NCI-H526 treated with DMSO at 0.1 percent for 48 hours (cell line): Measurements from ENCODE around the gene RBMS3.
"Not testable (repeated sequence)": the region's sequence is repeated elsewhere in the genome, so short reads cannot be mapped to it uniquely, and the experiment has no call there.

Source experiments
- DNase-seq: peaks from one replicate; lab custom pipeline; 2025; lab: John Stamatoyannopoulos, UW

The RBMS3 gene

DNA sequence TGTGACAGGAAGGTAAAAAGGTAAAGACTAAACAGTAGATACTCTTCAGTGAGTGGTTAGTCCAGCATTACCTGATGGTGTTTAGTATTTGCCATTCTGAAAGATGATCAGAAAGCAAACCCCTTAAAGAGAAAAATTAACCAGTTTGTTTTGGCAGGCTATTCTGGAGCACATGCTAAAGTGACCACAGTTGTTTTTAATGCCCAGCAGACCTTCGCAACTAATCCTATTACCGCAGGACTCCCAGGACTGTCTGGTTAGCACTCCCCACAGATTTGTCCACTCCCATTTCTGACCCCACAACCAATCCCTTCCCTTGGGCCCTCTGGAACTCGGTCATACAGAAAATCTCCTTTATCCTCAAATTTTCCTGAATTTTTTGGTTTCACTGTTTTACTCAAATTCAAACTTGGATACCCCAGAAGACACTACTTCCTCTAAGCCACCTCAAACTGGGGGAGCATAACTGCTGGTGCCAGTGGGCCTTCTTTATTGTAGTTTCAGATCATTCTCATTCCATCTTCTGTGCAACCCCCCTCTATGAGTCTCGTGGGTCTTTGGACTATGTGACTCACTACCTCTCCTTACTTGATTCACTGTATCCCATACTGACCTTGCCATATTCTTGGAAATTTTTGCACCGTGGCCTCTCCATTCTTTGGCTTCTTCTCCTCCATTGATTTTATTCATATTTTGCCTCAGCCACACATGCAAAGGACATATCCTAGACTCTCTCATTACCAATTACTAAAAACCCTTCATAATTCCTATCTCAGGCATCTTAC, 104.4 kb downstream of the RBMS3 start:
- DNase-seq, result no peak

DNA sequence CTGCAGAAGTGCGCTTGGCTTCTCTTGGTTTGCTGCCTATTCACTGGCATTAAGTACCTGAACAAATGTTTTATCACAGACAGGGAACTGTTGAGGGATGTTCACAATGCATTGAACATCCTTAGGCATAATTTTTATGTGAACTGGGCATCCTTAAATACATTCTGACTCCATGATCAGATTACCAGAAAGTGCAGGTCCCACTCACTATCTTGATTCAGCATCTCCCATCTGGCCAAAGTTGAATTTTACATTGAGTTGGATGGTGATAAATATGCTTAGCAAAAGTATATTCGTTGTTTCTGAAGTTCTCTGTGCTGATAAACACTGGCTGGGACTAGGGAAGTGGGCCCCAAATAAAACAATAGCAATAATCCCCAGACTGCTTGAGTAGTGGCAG, 108.5 kb downstream of the RBMS3 start:
- no peak for DNase-seq

DNA sequence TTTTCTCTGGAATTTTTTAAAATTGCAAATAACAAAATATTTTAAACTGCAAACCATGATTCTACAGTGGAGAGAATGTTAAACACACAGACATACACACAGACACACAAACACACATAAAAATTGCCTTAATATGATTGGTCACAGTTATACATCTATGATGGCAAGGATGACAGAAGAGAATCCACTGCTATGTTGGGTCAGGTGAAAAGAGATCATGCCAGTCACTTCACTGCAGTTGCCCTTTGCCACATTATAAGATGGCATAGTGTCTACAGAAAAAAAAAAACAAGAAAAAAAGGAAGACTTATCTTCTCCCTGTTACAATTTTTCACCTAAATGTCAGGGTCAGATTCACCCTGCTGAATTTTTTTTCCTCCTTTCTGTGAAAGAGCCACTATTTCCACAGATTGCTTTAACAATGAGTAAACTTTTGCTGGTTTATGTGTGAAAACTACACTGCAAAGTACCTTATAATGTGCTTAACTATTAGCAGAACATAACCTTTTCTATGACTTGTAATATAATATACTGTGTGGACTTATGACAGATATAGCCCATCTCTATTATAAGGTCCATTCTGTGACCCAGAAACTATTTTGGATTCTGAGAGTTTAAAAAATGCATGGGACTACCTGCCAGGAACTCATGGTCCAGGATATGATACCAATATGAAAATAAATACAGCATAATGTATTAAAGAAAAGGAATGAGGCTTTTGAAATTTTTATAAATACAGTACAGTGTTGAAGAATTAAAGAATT, 111.9 kb downstream of the RBMS3 start:
- no peak for DNase-seq

DNA sequence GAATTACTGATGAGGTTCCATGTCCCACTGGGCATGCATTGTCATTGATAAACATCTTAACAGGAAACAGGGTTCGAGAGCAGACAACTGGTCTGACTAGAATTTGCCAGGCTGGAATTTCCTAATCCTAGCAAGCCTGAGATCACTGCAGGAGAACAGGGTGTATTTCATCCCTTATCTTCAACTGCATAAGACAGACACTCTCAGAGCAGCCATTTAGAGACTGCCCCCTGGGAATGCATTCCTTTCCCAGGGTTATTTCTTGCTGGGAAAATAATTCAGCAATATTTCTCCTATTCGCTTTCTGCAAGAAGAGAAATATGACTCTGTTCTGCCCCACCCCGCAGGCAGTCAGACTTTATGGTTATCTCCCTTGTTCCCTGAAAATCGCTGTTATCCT, 113.1 kb downstream of the RBMS3 start:
- DNase-seq, result not testable (repeated sequence)

DNA sequence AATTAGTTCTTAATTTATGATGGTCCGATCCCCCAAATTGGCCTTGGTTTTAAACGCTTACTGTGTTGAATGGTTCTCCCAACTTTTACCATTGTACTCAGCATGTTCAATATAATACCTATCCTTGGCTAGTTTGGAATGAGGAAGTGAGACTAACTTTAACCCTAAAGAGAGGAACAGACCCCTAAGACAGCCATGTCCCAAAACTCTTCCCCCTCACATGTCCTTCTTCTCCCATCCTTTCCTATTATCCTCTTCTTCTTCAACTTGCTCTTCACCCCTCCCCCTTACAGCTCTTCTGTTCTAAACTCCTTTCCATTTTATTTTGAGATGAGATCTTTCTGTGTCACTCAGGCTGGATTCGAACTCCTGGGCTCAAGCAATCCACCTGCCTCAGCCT, 116.5 kb downstream of the RBMS3 start:
- no peak for DNase-seq

DNA sequence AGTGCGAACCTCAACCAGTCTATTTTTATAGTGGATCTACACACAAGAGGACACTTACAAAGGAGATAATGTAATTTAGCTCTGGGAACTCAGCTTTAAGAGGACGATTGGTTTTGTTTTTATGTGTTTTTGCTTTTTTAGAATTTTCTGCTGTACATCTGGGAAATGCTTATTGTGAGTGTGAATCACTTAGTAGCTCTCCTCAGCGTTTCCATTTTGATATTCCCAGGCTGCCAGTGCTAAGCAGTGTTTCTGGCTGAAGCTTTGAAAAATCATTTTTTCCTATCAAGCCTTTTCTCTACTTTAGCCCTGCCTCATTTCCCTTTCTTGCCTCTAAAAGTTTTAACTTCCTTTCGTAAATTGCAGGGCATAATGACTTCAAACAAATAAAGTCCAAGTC, 117.9 kb downstream of the RBMS3 start:
- DNase-seq, result no peak

DNA sequence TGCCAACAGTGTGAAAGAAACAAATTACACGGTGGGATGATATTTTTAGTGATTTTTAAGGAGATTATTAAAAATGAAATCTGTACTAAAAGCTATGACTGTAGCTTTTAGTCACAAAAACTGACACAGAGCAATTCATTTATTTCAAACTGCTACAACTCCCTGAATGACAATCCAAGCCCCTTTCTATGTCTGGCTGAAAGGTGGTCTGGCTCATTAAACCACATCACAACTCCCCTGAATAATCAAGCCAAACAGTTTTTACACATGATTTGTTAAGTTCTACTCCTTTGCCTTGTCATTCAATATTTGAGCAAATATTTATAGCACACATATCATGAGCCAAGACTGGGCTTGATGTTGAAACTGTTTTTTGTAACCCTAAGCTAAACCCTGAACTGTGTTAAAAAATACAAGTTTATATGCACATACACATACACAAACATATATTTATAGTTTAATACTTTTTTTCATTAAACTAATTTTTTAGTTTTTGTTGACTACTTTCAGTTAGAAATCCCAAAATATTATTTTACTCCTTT, 125.5 kb downstream of the RBMS3 start:
- DNase-seq, result no peak

DNA sequence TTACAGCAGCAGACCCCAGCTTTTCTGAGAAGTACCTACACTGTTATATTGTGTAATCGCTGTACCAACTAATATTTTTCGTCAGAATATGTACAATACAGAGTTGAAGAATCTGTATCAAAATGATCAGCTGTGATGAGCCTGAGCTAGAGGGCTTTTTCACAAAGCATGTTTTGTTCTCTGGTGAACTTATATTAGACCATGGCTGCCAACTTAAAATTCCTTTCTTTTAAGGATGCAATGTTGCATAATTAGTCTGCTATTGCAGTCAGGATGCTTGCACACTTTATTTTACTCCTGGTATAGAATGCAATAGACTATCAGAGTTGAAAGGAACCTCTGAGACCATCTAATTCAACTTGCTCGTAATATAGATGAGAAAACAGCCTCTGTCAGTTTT, 127.8 kb downstream of the RBMS3 start:
- no peak for DNase-seq

DNA sequence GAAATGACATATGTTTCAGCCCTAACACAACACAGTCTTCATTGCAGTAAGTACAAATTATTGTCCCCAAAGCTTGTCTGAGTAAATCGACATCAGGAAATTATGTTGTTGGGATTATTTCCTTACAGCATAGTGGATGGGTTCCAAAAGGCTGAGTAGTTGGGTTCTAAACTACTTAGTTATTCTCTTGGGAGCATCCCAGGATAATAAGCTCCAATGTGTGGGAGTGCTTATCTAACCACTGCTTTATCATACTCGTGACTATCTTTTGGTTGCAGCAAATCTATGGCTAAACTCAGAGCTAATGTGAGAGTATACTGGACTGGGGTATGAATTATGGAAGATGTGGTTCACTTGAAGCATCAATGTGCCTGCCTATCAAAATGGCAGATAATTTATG, 128.5 kb downstream of the RBMS3 start:
- no peak for DNase-seq

DNA sequence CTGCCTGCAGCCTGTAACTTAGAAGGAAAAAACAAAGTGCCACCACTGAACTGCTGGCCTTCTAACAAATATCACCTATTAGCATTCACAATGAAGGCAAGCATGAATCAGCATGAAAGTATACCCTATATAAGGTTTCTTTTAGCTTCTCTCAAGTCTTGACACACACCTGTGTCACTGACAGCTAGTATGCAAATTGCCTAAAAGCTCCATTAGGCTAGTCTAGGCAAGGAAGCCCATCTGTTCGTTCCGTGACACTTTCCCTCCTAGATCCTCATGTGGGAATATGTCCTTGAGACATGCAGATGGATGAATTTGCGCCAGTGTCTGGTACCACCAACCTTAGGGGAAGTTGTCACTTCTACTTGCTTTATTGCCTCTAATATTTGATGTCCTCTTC, 129.3 kb downstream of the RBMS3 start:
- DNase-seq, result peak; percentile 33

DNA sequence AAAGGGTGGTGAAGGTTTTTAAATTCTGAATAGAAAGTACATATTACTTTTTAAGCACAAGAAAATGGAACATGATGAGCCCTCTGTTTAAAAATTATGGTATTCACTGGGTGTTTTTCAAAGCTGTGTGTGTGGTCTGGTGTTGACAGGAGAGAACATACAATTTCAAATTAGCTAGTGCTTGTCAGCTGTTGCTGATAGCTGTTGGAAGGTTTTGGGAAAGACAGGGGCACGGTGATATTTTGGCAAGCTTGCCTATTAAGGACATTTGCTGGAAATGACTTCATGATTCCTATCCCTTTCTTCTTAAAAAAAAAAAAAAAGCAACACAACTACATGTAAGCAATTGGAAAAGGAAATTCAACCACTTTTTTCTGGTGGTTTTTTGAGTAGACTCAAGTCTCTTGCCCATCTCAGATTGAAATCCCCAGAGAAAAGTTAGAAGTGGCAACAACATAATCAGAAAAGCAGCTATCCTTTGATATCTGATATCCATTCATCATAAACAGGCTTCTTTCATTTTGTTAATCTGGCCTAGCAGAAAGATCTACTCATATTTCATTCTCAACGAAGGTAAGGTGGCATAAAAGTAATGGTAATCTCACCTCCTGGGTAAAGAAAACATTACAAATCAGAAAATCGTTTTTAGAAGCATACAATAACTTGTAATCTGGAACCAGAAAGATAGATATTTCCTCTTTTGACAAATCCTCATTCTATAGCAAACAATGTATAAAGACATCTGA, 130.0 kb downstream of the RBMS3 start:
- no peak for DNase-seq

DNA sequence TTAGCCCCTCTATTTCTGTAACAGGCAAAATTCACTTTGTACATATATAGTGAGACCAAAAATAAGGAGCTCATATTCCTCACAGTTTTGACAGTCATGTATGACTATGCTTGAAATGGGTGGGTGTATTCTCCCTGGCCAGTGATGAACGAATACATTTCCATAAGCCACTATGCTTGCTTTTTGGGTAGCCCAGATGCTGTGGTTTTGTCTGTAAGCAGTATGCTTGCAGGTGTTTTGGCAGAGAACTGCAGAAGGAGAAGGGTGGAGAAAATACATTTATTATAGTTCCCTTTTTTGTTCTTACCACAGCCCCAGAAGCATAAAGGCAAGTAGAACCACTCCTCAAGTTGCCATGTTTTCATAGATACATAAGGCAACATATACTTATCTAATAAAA, 131.2 kb downstream of the RBMS3 start:
- DNase-seq, result no peak

DNA sequence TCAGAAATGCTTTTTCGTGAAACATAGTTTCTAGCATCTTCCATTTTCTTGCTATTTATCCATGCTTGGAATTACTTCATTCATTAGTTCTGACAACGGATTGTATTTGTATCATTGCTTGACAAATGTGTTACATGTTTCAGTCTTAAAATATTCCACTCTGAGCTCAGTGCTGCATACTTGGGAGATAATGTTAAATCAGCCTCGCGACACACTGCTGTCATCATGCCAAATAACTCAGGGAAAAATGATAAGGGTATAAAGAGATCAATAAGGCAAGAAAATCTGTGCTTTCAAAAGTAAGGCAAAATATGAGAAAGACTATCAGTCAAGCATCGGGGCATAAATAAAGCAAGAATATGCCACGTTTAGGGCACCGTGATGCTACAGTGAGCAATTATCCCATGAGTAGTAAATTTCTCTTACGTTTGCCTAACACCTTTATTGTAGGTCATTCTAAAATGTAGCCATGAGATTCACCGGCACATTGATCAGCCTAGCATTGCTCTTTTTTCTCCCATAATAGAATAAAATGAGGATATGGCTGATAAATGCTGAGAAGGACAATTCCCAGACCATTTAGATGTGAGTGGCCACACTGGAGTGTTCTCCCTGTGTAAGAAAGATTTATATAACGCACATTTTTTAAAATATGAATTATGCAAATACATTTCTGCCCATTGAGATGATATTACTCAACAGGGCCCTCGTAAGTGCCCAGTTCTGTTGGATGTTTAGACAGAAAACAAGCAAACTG, 133.8 kb downstream of the RBMS3 start:
- no peak for DNase-seq

DNA sequence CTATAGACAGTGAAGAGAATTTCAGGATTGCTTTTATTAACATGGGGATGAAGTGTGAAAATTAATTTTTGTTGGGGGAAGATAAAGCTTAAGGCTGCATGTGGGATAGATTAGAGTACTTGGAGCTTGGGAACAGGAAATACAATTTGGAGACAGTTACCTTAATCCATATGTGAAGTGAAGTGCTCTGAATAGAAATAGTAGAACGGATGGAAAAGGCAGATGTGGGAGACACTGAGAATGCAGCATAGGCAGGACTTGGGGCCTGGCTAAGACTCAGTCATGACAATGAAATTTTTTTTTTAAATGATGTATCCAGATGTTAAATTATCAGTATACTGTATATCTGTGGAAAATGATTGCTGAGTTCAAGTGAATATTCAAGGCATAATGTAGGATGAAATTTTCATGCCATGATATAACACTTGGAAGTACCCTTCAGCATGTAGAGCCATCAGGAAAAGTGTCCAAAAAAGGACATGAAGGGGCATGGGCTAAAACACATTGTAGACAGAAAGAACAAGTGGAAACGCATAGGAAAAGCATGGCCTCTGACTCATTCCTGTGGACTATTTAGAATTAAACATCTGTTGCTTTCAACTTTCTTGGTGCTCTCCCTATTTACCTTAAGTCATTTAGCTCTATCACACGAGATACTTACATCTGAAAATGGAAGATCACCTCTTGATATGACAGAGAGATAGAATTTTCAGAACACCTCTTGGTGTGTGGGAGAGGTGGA, 134.8 kb downstream of the RBMS3 start:
- no peak for DNase-seq

DNA sequence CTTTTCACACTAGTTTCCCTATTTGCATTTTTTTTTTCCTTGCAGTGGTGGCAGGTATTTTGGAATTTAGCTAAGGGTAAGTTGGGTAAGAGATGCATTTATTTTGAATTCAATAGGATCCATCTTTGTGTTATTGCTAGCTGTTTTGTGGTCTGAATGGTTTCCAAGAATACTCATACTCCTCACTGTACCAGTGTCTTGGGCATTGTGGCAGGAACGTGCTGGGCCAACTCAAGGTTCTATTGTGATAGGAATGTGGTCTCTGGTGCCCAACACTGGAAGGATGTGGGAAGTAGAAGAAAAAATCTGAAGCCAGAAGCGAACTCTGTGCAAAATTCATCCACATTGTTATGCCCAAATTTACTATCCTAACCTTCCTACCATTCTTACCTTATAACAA, 135.6 kb downstream of the RBMS3 start:
- DNase-seq, result no peak

DNA sequence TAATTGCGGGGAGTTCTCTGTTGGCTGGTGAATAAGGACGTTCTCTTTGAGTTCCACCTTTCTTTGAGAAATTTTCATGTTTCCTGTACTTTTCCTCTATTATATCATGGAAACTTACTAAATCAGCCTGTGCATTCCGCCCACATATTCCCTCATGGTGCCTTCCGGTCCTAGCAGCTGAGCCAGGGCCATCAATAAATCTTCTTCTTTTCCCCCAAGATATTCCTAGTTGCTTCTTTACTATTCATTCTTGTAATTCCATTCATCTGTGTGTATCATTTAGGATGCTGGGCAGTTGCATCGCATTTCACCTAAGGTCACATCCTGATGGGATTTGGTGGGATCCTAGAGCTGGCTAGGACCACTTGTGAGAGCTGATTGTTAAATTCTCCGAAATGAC, 139.2 kb downstream of the RBMS3 start:
- no peak for DNase-seq

DNA sequence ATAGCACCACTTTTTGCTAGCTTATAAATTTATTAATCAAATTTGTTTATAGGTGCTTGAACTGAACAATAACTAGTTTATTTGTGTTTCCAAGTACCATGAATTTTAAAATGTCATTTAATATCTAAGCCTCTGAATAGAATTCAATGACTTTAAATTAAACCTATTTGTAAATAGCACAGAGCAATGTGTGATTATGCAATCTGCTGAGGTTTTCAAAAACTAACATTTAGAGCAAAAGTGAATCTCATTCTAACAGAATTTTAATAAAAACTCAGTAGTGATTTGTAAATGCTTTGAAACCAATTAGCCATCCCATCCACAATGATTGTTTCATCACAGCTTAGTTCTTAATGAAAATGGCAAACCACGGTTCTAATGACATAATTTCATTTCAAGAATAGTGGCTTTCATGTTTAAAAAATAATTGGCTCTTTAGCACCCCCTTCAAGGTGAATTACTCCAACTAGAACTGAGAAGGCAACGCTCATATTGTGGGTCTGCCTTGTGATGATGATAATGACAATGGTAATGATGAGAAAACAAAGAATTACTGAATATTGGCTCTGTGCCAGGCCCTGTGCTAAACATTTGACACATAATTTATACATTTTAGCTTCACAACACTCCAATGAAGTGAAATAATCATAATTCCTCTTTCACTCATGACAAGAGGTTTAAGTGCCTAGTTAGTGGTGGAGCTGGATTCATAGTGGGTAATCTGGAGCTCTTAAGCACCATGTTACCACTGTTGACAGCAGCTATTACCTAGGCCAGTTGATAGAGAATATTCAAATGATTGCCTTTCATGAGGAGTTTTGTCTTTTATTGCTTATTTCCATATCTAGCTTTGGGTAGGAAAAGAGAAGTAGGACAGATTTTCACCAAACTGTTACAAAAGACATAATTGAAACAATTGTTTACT, 145.7 kb downstream of the RBMS3 start:
- peak; percentile 31 for DNase-seq

DNA sequence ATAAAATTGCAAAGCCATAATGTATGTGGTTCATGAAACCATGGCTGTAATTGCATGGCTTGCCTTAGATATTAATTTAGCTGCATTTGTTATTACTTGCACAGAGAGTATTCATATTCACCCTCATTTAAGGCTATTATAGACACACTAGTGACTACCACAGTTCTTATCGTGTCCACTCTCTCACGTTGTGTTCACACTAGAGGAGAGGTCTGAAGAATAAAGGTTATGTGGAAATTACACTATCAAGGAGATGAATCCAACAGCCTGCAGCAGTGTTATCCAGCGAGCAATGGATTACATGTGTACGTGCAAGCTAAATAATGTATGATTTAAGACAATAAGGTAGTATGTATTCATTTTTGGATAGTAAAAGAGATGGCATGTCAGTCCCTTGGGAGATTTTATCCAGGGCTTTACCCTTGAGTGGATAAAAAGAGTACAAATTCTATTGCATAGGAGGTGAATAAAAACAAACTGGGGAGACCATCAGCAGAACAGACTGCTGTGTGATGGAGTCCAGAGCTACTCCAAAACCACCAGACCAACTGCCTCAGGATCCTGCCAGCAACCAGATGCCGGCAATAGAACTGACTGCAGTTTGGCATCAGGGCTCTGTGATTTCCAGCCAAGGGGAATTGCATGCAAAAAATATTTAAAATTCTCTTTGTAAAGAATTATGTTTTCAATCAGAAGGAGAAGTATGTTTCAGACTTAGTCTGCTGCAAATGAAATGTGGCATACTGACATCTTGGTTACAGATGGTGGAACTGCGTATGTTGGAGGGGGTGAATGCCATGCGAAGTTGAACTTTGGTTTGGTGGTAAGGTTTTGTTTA, 146.6 kb downstream of the RBMS3 start:
- no peak for DNase-seq

DNA sequence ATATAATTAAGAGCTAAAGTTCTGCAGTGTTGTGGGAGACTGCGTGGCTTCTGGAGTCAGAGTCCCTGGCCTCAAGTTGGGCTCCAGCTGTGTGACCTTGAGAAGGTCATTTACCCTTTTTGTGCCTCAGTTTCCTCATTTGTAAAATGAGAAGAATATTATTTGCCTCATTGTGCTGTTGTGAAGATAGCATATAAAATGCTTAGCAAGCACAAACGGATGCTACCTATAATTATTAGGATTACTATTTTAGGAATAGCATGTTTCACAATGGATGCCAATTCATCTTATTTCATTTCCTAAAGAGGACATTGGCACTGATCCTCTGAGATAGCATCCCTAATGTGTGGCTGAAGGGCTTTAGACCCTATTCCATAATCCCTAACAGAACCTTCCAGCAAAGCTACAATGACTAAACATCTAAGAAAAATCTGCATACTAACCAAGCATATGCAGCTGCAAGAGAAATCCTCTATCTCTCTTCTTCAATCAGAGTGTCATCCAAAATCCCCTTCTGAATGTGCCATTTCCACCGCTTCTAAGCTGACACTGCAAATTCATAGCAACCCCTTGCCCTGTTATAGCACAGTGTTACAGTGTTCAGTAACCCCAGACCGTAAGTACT, 148.3 kb downstream of the RBMS3 start:
- no peak for DNase-seq
